Gastroesophageal sphincter (tissue), 4 donors: Measurements from ENCODE around the gene WNK4. TPM values are rescaled to one million over a fixed set of nuclear protein-coding genes. Genes with fewer than 3 reads are reported as not detected.
A peak's percentile ranks its signal among the peaks of the same experiment; 100 is the strongest.

Experiments used
- ATAC-seq: fragments of 150-250 bp; one replicate; pipeline ENCODE4 v1.9.1; 2016; ENCODE audit warnings: mild to moderate bottlenecking, moderate library complexity
- H3K27ac ChIP-seq, 4 donors: fragments of 200-600 bp; sonication (generic) in 3 of 4; 1 replicate in 3 of 4; 2 replicates in 1 of 4; pipeline ENCODE4 v1.5.1; 2016 to 2019
- H3K27me3 ChIP-seq: fragments of 200-600 bp; sonication (generic); one replicate; pipeline ENCODE4 v1.5.1; 2019
- H3K36me3 ChIP-seq, 2 donors: fragments of 200-600 bp; sonication (generic); one replicate each; pipeline ENCODE4 v1.5.1; 2019; ENCODE audit warnings: control low read depth in 1 of 2
- H3K4me1 ChIP-seq, 3 donors: fragments of 200-600 bp; sonication (generic); 1 replicate in 2 of 3; 2 replicates in 1 of 3; pipeline ENCODE4 v1.5.1; 2016 to 2019; ENCODE audit warnings: control low read depth in 2 of 3
- H3K4me3 ChIP-seq, 2 donors: fragments of 200-600 bp; sonication (generic); one replicate each; pipeline ENCODE4 v1.5.1; 2019; ENCODE audit warnings: mild to moderate bottlenecking in 1 of 2, moderate library complexity in 1 of 2
- H3K9me3 ChIP-seq, 3 donors: fragments of 200-600 bp; sonication (generic); one replicate each; pipeline ENCODE4 v1.5.1; 2017 to 2019; ENCODE audit warnings: control low read depth in 2 of 3
- EP300 ChIP-seq: sonication (generic); formaldehyde crosslinking; IDR thresholded peaks from one replicate; pipeline ENCODE4 v1.6.1; 2017; ENCODE audit warnings: antibody characterized with exemption, mild to moderate bottlenecking
- POLR2A ChIP-seq, 2 donors: fragments of 450-650 bp; IDR thresholded peaks; one replicate each; pipeline ENCODE4 v1.6.1; 2017; ENCODE audit warnings: antibody characterized with exemption in 2 of 2, mild to moderate bottlenecking in 2 of 2, moderate library complexity in 1 of 2
- POLR2AphosphoS5 ChIP-seq: sonication (generic); formaldehyde crosslinking; IDR thresholded peaks from one replicate; pipeline ENCODE4 v1.6.1; 2017; ENCODE audit warnings: antibody characterized with exemption
- WGBS, 2 donors: methylation state at CpG; one replicate each; pipeline ENCODE4 v1.1.5; 2018; ENCODE audit warnings: low coverage in 1 of 2; 5-methylcytosine and 5-hydroxymethylcytosine counted together
- total RNA-seq, 4 donors: library from RNA; depleted of rRNA; stranded (reverse); fragments of >200 nt; gene quantifications; one replicate each; pipeline ENCODE4 v1.1.0, GENCODE V29; 2016
- TF ChIP-seq, protein P1 (sequence below), 4 experiments: fragments of 200-600 bp in 2 of 4; fragments of 450-650 bp in 2 of 4; sonication (generic) in 1 of 4; IDR thresholded peaks; one replicate each; pipeline ENCODE4 v1.5.1; 2017 to 2019; ENCODE audit warnings: antibody characterized with exemption in 4 of 4, mild to moderate bottlenecking in 2 of 4, moderate library complexity in 2 of 4

The WNK4 gene
- total RNA-seq, 4 donors from 2014 or later, result 0.78 to 6.7 (median 1.6) TPM

GRCh38 chr17:42798011-42798382 is 17.6 kb downstream of the WNK4 start:
- Histone ChIP-seq H3K36me3 (peaks cover 0 to 30% of the 10 kb centered on the region in 2 donors), H3K27me3 (no peaks in the 10 kb centered on the region), H3K9me3 (no peaks in the 10 kb centered on the region), H3K4me1 (peaks cover 5 to 31% (median 11%) of the 10 kb centered on the region in 3 donors), H3K4me3 (peak overlapping the region; percentile 64 to 80), H3K27ac (peak overlapping the region; percentile 11 to 84 (median 78))
- ATAC-seq, result no peak
- TF ChIP-seq, protein P1, sequence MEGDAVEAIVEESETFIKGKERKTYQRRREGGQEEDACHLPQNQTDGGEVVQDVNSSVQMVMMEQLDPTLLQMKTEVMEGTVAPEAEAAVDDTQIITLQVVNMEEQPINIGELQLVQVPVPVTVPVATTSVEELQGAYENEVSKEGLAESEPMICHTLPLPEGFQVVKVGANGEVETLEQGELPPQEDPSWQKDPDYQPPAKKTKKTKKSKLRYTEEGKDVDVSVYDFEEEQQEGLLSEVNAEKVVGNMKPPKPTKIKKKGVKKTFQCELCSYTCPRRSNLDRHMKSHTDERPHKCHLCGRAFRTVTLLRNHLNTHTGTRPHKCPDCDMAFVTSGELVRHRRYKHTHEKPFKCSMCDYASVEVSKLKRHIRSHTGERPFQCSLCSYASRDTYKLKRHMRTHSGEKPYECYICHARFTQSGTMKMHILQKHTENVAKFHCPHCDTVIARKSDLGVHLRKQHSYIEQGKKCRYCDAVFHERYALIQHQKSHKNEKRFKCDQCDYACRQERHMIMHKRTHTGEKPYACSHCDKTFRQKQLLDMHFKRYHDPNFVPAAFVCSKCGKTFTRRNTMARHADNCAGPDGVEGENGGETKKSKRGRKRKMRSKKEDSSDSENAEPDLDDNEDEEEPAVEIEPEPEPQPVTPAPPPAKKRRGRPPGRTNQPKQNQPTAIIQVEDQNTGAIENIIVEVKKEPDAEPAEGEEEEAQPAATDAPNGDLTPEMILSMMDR (IDR thresholded peaks at IDR 0.05), result no peak
- TF ChIP-seq POLR2A (IDR thresholded peaks at IDR 0.05) (no peak), POLR2AphosphoS5 (no peak), EP300 (no peak)
- 13 to 21% methylated on average over 4 to 6 of the region's 10 CpGs for WGBS, 2 donors

DNA sequence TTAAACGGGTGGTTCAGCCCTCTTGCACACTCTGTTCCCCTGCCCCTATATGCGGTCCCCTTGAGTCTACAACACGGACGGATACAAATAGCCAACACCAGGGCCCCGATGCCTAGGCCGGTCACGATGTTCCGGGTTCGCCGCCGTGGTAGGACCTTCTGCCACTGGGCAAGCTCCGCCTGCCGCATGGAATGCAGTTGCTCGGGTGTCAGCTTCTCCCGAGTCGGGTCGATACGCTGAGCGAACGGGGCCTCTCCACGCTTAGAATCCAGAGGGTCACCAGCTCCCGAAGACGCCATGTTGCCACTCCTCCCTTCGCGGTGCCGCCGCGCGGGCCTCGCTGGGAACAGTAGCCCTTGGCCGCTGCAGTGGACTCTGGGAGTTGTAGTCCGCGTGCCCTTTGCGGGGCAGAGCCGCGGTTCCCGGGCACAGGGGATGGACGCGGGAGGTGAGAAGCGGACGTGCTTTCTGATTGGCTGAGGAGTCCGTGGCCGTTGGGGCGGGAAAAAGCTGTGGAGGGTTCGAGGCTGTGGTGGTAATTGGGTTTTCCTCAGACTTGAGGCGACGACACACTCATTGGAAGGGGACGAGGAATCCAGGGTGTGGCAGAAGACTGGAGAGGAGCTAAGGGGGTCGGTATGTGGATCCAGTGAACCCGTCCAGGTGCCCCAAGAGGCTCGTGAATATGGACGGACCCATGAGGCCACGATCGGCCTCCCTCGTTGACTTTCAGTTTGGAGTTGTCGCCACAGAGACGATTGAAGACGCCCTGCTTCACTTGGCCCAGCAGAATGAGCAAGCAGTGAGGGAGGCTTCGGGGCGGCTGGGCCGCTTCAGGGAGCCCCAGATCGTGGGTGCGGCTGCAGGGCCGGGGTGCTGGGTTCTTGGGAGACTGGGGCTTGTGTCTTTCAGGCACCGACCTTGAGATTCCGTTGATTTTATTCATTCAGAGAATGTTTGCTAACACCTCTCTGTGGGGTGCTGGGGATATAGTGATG is 18.3 kb downstream of the WNK4 start, which contains the start of the genes CNTD1 and COA3:
Gene CNTD1 (plus strand): TSS at position 479 of the 998 bp plus-strand sequence. CDS start 207 bp downstream, at position 686.
Gene COA3 (minus strand): TSS at position 322 of the 998 bp plus-strand sequence. CDS start 23 bp downstream, at position 299.
- Histone ChIP-seq H3K4me3 (peak within 1 kb of the TSS; percentile 64 to 80), H3K27ac (peak within 1 kb of the TSS; percentile 11 to 84 (median 78)), H3K36me3 (peaks cover 0 to 30% of the 10 kb centered on the region in 2 donors), H3K4me1 (peaks cover 5 to 38% (median 11%) of the 10 kb centered on the region in 3 donors), H3K27me3 (no peaks in the 10 kb centered on the region), H3K9me3 (no peaks in the 10 kb centered on the region)
- peak; percentile 98 for ATAC-seq
- TF ChIP-seq POLR2A (IDR thresholded peaks at IDR 0.05) (peak in 1 of 2 donors; percentile 8), POLR2AphosphoS5 (no peak)
- TF ChIP-seq, protein P1 (IDR thresholded peaks at IDR 0.05), result peak in 2 of 4 experiments; percentile 28
- WGBS, 2 donors, result 37 to 47% methylated on average over 3 to 22 of the region's 66 CpGs

GRCh38 chr17:42803074-42803883 is 22.9 kb downstream of the WNK4 start:
- H3K36me3 ChIP-seq, result no peaks in the 10 kb centered on the region
- no peak for ATAC-seq
- no peak overlapping the region for H3K4me3 ChIP-seq
- peaks cover 0 to 44% (median 3%) of the 10 kb centered on the region in 3 donors for H3K4me1 ChIP-seq
- no peaks in the 10 kb centered on the region for H3K27me3 ChIP-seq
- 33 to 44% methylated on average over 2 of the region's 2 CpGs for WGBS, 2 donors
- H3K9me3 ChIP-seq, result no peaks in the 10 kb centered on the region
- H3K27ac ChIP-seq, result peak overlapping the region in 2 of 4 donors; percentile 67 to 78
- TF ChIP-seq, protein P1 (IDR thresholded peaks at IDR 0.05), result no peak
- TF ChIP-seq POLR2AphosphoS5 (no peak), POLR2A (IDR thresholded peaks at IDR 0.05) (no peak), EP300 (no peak)

- WGBS, 2 donors, result 0 to 33% methylated on average over 1 of the region's 1 CpG
- TF ChIP-seq, protein P1 (IDR thresholded peaks at IDR 0.05), result no peak
- no peak for TF ChIP-seq POLR2A (IDR thresholded peaks at IDR 0.05)
- TF ChIP-seq POLR2AphosphoS5, result no peak
- TF ChIP-seq EP300, result no peak
- ATAC-seq, result no peak
- Histone ChIP-seq H3K27me3 (no peaks in the 10 kb centered on the region), H3K4me1 (peaks cover 4 to 54% (median 4%) of the 10 kb centered on the region in 3 donors), H3K36me3 (no peaks in the 10 kb centered on the region), H3K27ac (peak overlapping the region; percentile 45 to 78 (median 70)), H3K9me3 (no peaks in the 10 kb centered on the region), H3K4me3 (no peak overlapping the region)
These were observed 24.5 kb downstream of the WNK4 start for GRCh38 chr17:42804918-42805367.
